WI38 (cell line): Measurements from ENCODE around the gene EYA2.

Experiments
- H3K4me3 ChIP-seq: 2 replicates; pipeline ENCODE4 v1.5.1; 2011; ENCODE audit warnings: low read depth, mild to moderate bottlenecking, control low read depth, low read length
- TF ChIP-seq, protein P1 (sequence below): IDR thresholded peaks from 2 replicates; pipeline ENCODE4 v1.5.1; 2012; ENCODE audit warnings: low read depth, mild to moderate bottlenecking, control low read depth, low read length

Gene EYA2

DNA sequence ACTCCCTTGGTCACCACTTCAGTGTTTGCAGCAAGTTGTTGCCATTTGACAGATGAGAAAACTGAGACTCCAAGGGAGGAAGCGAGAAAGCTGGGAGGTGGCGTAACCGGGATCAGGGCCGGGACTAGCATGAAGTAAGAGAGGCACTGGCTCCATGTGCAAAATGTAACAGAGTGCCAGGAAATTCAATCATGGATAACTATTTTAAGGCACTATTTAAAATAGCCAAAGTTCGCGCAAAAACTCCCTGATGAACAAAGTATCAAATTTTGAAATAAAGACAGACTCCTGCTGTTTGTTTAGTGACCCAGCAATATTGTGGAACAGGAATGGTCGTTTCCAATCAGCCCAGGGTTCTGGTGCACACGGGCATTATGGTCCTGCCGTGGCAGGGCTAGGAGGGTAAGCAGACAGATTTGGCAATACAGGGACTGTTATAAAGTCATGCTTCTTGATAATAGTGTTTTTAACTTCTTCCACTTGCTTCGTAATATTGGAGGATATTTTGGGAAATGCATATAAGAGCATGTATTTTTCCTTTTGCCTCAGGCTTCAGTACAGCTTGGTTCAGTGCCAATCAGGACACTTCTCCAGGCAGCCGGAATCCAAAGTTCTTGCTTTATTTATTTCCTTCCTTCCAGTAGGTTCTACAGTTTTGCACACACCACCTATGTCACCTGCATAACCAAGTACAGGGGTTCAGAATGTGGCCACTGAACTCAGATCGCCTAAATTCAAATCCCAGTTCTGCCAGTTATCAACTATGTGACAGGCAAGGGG, 141.6 kb downstream of the EYA2 start:
- TF ChIP-seq, protein P1, sequence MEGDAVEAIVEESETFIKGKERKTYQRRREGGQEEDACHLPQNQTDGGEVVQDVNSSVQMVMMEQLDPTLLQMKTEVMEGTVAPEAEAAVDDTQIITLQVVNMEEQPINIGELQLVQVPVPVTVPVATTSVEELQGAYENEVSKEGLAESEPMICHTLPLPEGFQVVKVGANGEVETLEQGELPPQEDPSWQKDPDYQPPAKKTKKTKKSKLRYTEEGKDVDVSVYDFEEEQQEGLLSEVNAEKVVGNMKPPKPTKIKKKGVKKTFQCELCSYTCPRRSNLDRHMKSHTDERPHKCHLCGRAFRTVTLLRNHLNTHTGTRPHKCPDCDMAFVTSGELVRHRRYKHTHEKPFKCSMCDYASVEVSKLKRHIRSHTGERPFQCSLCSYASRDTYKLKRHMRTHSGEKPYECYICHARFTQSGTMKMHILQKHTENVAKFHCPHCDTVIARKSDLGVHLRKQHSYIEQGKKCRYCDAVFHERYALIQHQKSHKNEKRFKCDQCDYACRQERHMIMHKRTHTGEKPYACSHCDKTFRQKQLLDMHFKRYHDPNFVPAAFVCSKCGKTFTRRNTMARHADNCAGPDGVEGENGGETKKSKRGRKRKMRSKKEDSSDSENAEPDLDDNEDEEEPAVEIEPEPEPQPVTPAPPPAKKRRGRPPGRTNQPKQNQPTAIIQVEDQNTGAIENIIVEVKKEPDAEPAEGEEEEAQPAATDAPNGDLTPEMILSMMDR = no peak
- H3K4me3 ChIP-seq = no peak overlapping the region

DNA sequence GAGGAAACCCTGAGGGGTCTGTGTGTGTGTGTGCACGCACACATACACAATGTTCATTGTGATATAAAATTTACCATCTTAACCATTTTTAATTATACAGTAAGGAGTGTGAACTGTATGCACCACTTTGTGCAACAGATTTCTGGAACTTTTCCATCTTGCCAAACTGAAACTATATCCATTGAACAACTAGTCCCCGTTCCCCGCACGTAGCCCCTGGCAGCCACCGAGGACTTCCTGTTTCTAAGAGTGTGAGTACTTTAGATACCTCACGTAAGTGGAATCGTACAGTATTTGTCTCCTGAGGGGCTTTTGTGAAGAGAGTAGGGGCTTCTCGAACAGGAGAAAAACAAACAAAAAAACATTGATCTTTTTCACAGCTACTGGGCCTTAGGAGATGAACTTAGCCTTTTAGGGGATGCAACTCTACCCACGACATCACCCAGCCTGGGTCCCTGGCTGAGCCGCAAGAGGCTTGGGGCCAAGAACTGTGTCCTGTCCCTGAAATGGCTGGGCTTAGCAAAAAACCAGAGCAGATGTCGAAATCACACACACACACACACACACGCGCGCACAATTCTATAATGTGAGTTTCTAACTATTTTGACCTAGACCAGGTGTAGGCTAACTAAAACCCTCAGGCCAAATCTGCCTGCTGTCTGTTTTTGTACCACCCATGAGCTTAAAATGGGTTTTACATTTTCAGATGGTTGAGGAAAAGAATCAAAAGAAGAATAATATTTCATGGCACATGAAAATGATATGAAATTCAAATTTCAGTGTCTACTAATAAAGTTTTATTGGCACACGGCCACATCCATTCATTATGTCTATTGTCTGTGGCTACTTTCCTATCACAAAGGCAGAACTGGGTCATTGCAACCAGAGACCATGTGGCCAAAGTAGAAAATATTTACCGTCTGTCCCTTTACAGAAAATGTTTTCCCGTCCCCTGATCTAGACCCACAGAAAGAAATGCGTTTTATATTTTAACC, 144.2 kb downstream of the EYA2 start:
- TF ChIP-seq, protein P1 = no peak
- H3K4me3 ChIP-seq = no peak overlapping the region

DNA sequence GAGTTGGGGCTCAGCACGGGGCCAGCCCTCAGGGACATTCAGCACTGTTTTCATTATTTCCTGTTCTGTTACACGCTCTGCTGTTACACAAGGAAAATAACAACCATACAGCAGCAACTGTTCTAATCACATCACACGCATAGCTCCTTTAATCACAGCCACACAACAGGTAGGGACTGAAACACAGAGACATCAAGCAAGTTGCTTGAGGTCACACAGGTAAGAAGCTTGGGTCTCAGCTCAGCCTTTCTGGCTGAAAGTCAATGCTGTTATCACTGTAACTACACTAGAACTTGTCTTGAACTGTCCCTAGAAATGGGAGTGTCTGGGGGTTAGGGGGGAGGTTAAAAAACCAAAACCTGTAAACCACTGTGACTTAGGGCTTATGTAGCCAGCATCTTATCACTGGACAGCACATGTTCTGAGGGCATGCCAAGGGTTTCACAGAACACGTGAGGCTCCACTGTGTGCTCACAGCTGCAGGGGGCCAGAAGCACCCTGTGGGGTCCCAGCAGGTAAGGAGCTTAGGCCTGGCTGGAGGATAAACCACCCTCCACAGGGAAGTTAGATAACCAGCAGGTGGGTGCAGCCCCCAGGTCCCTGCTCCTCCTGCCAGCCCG, 146.0 kb downstream of the EYA2 start:
- TF ChIP-seq, protein P1 = no peak
- no peak overlapping the region for H3K4me3 ChIP-seq

DNA sequence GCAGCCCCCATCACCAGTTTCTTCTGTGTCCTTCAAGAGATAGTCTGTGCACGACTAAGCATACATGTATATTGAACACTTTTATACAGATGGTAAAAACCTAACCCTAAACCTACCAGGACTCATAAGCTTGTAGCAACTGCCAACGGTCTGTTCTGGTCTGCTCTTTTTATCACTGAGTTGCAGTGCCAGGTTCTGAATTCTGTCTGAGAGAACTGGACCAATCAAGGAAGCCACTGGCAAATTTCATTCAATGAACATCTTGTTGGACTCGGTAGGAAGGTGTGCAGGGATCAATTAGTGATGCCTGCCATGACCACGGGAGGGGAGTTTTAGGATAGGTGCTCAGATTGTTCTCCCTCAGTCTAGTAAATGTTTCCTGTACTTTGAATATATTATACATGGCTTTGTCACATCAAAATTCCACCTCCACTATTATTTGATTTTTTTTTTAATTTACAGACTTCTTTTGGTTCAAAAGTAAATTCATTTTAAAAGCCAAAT, 146.8 kb downstream of the EYA2 start:
- TF ChIP-seq, protein P1 = no peak
- H3K4me3 ChIP-seq = no peak overlapping the region

DNA sequence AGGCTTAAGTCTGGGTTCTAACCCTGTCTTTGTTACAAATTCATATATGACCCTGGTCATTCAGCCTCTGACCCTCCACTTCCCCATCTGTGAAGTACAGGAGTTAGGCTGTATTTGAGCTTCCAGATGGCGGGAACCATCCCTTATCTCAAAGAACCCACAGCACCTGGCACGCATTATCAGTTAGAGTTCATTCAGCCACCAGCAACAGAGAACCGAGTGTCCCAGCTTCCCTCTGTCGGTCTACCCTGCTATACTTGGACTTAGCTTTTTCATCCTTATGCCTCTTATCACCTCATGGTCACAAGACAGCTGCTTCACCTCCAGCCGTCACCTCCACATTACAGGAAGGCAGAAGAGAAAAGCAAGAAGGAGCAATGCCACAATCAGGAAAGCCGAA, 147.8 kb downstream of the EYA2 start:
- no peak overlapping the region for H3K4me3 ChIP-seq
- TF ChIP-seq, protein P1 = no peak

DNA sequence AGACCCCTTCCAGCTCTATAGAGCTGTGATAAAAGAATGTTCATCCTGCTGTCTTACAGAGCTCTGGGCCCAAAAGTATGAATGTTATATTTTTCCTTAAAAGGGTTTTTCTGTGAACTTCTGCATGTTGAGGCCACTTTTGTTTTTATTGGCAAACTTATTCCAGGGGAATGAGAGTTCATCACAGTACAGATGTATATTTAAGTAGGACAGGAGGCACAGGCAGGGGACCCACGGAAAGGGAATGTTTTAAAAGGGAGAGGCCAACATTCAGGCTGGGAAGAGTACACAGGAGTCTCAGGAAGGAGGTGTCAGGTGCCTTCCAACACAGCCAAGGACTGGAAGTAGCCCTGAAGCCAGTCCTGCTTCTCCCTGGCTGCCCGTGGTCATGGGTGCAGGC, 148.4 kb downstream of the EYA2 start:
- no peak overlapping the region for H3K4me3 ChIP-seq
- TF ChIP-seq, protein P1 = no peak
